Karpas-422 (cell line): Measurements from ENCODE around the gene NFIL3. TPM values are rescaled to one million over a fixed set of nuclear protein-coding genes. Genes with fewer than 3 reads are reported as not detected.
"Not testable (repeated sequence)": the region's sequence is repeated elsewhere in the genome, so short reads cannot be mapped to it uniquely, and the experiment has no call there.

ENCODE experiments used
- DNase-seq: peaks from one replicate; pipeline ENCODE4 v3.0.0-alpha.2; 2015
- H2AFZ ChIP-seq: fragments of 200-600 bp; sonication (generic); 2 replicates; pipeline ENCODE4 v1.6.1; 2014; ENCODE audit warnings: antibody characterized with exemption, low read length, mixed read lengths
- H3K27ac ChIP-seq: fragments of 200-600 bp; sonication (generic); 2 replicates; pipeline ENCODE4 v1.5.1; 2014; ENCODE audit warnings: mild to moderate bottlenecking, low read length, moderate library complexity
- H3K27me3 ChIP-seq: fragments of 200-600 bp; sonication (generic); 2 replicates; pipeline ENCODE4 v1.6.1; 2014; ENCODE audit warnings: low read length, mixed read lengths
- H3K36me3 ChIP-seq: fragments of 200-600 bp; sonication (generic); 2 replicates; pipeline ENCODE4 v1.6.1; 2014; ENCODE audit warnings: low read length, mixed read lengths; ENCODE audit not compliant: insufficient read depth
- H3K4me1 ChIP-seq: fragments of 200-600 bp; sonication (generic); 2 replicates; pipeline ENCODE4 v1.6.1; 2014; ENCODE audit warnings: mild to moderate bottlenecking, low read length, mixed read lengths
- H3K4me2 ChIP-seq: fragments of 200-600 bp; sonication (generic); 2 replicates; pipeline ENCODE4 v1.6.1; 2014; ENCODE audit warnings: low read length, low read depth, mild to moderate bottlenecking; ENCODE audit not compliant: poor library complexity, severe bottlenecking
- H3K4me3 ChIP-seq: fragments of 200-600 bp; sonication (generic); 2 replicates; pipeline ENCODE4 v1.5.1; 2014; ENCODE audit warnings: mild to moderate bottlenecking, antibody characterized with exemption, low read length, mixed read lengths
- H3K79me2 ChIP-seq: fragments of 200-600 bp; sonication (generic); 2 replicates; pipeline ENCODE4 v1.6.1; 2014; ENCODE audit warnings: mild to moderate bottlenecking, low read length, mixed read lengths
- H3K9ac ChIP-seq: fragments of 200-600 bp; sonication (generic); 2 replicates; pipeline ENCODE4 v1.6.0; 2014; ENCODE audit warnings: low read length
- H3K9me2 ChIP-seq: fragments of 200-600 bp; sonication (generic), shearing (Covaris generic); replicated peaks from 2 replicates; pipeline ENCODE4 v1.6.0; 2014; ENCODE audit warnings: mild to moderate bottlenecking, low read length, moderate library complexity; ENCODE audit not compliant: insufficient read depth
- H3K9me3 ChIP-seq: fragments of 300-700, 200-600 bp; sonication (generic); 2 replicates; pipeline ENCODE4 v1.6.1; 2014; ENCODE audit warnings: low read length, mixed read lengths
- H4K20me1 ChIP-seq: fragments of 200-600 bp; sonication (generic); 2 replicates; pipeline ENCODE4 v1.6.1; 2014; ENCODE audit warnings: mild to moderate bottlenecking, antibody characterized with exemption, low read length, low read depth; ENCODE audit not compliant: insufficient read depth
- total RNA-seq: library from RNA; depleted of rRNA; stranded (reverse); fragments of >200 nt; shearing (Covaris generic); gene quantifications from 2 replicates; pipeline ENCODE4 v1.2.3, GENCODE V29; 2014; ENCODE audit warnings: low replicate concordance

Gene NFIL3
- total RNA-seq, 1 experiment from 2014 or later, result 4.1 TPM

- H3K36me3 ChIP-seq, result no peaks in the 10 kb centered on the region
- no peaks in the 10 kb centered on the region for H3K79me2 ChIP-seq
- H3K4me3 ChIP-seq, result no peak overlapping the region
- no peak for DNase-seq
- H3K4me2 ChIP-seq, result no peak overlapping the region
- no peaks in the 10 kb centered on the region for H3K27me3 ChIP-seq
- no peaks in the 10 kb centered on the region for H4K20me1 ChIP-seq
- H3K9me3 ChIP-seq, result no peaks in the 10 kb centered on the region
- no peaks in the 10 kb centered on the region for H3K9me2 ChIP-seq
- no peak overlapping the region for H3K9ac ChIP-seq
- H3K4me1 ChIP-seq, result no peaks in the 10 kb centered on the region
- H2AFZ ChIP-seq, result no peak overlapping the region
- H3K27ac ChIP-seq, result no peak overlapping the region
Measured at GRCh38 chr9:91384954-91385353, 38.7 kb downstream of the NFIL3 start.

DNA sequence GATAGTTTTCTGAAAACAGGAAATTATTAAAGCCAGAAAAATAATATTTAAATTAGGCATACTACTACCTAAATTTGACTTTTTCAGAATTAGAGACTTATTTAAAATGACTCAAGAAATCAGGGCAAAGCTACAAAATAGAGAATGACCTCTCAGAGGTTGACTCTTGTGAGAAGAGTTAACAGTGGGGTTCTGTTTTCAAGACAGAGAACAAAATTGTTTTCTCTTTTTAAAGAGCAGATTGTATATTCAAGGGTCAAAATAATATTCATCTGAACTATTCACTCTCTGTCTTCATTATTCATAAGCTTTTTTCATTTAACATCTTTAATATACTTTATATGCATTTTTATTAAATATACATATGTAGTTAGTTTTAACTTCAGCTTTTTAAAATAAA lies 40.1 kb downstream of the NFIL3 start:
- H3K4me1 ChIP-seq, result no peaks in the 10 kb centered on the region
- no peak for DNase-seq
- no peak overlapping the region for H3K4me3 ChIP-seq

GRCh38 chr9:91382298-91382697 lies 41.3 kb downstream of the NFIL3 start:
- H3K27me3 ChIP-seq, result no peaks in the 10 kb centered on the region
- H3K4me2 ChIP-seq, result no peak overlapping the region
- no peaks in the 10 kb centered on the region for H3K36me3 ChIP-seq
- no peaks in the 10 kb centered on the region for H3K9me2 ChIP-seq
- H3K9ac ChIP-seq, result no peak overlapping the region
- DNase-seq, result no peak
- H3K27ac ChIP-seq, result no peak overlapping the region
- no peaks in the 10 kb centered on the region for H3K4me1 ChIP-seq
- no peak overlapping the region for H3K4me3 ChIP-seq
- H3K9me3 ChIP-seq, result no peaks in the 10 kb centered on the region
- H4K20me1 ChIP-seq, result no peaks in the 10 kb centered on the region
- no peak overlapping the region for H2AFZ ChIP-seq
- no peaks in the 10 kb centered on the region for H3K79me2 ChIP-seq

More for the DNA sequence above, 40.1 kb downstream of the NFIL3 start:
- no peak overlapping the region for H3K27ac ChIP-seq
- no peak overlapping the region for H3K9ac ChIP-seq
- no peaks in the 10 kb centered on the region for H4K20me1 ChIP-seq
- no peak overlapping the region for H3K4me2 ChIP-seq
- no peak overlapping the region for H2AFZ ChIP-seq
- no peaks in the 10 kb centered on the region for H3K79me2 ChIP-seq
- H3K36me3 ChIP-seq, result no peaks in the 10 kb centered on the region
- H3K9me2 ChIP-seq, result no peaks in the 10 kb centered on the region
- H3K27me3 ChIP-seq, result no peaks in the 10 kb centered on the region
- H3K9me3 ChIP-seq, result no peaks in the 10 kb centered on the region

GRCh38 chr9:91379426-91379825 lies 44.2 kb downstream of the NFIL3 start:
- Histone ChIP-seq H3K9me2 (no peaks in the 10 kb centered on the region), H3K79me2 (no peaks in the 10 kb centered on the region), H4K20me1 (no peaks in the 10 kb centered on the region), H3K4me1 (peaks cover 3% of the 10 kb centered on the region; the same call in 1 of the 2 replicates), H3K27ac (no peak overlapping the region), H3K9ac (no peak overlapping the region), H2AFZ (no peak overlapping the region), H3K4me2 (no peak overlapping the region), H3K36me3 (no peaks in the 10 kb centered on the region), H3K4me3 (no peak overlapping the region), H3K9me3 (no peaks in the 10 kb centered on the region), H3K27me3 (no peaks in the 10 kb centered on the region)
- no peak for DNase-seq

- Histone ChIP-seq H3K27ac (no peak overlapping the region), H3K9me3 (no peaks in the 10 kb centered on the region), H3K27me3 (no peaks in the 10 kb centered on the region), H3K4me2 (no peak overlapping the region), H2AFZ (no peak overlapping the region), H3K9ac (no peak overlapping the region), H3K4me1 (peaks cover 3% of the 10 kb centered on the region; the same call in 1 of the 2 replicates), H3K4me3 (no peak overlapping the region), H3K36me3 (no peaks in the 10 kb centered on the region), H4K20me1 (no peaks in the 10 kb centered on the region), H3K9me2 (no peaks in the 10 kb centered on the region), H3K79me2 (no peaks in the 10 kb centered on the region)
- no peak for DNase-seq
Measured at GRCh38 chr9:91378695-91379127, 44.9 kb downstream of the NFIL3 start.

DNA sequence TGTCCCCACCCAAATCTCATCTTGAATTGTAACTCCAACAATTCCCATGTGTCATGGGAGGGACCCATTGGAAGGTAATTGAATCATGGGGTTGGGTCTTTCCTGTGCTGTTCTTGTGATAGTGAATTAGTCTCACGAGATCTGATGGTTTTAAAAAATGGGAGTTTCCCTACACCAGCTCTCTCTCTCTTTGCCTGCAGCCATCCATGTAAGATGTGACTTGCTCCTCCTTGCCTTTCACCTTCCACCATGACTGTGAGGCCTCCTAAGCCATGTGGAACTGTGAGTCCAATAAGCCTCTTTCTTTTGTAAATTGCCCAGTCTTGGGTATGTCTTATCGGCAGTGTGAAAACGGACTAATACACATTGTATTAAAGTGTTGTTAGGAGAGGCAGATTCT lies 45.6 kb downstream of the NFIL3 start:
- not testable (repeated sequence) for H3K27ac ChIP-seq, H3K27me3 ChIP-seq, H3K9ac ChIP-seq, H3K4me1 ChIP-seq, DNase-seq, H3K4me3 ChIP-seq, H3K36me3 ChIP-seq, H3K9me2 ChIP-seq, H3K79me2 ChIP-seq, H4K20me1 ChIP-seq, H2AFZ ChIP-seq, H3K9me3 ChIP-seq, H3K4me2 ChIP-seq

DNA sequence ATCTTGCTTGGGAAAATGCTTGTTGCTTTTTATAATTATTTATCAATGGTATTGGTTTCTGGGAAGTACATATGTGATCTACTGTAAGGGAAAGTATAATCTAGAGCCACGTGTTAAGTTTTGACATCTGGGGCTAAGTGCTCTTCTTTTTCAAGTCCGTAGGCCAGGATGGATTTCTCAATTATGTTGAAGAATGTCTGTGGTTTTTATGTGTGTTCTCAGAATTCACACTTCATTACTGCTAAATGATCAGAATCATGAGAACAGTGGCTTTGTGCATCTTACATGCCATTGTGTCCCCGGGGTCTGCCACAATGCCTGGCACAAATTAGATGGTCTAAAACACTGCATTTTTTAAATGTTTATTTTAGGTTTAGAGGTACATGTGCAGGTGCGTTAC lies 47.4 kb downstream of the NFIL3 start:
- H3K36me3 ChIP-seq, result no peaks in the 10 kb centered on the region
- H3K4me1 ChIP-seq, result peaks cover 3% of the 10 kb centered on the region; the same call in 1 of the 2 replicates
- no peaks in the 10 kb centered on the region for H3K79me2 ChIP-seq
- no peaks in the 10 kb centered on the region for H3K27me3 ChIP-seq
- no peak overlapping the region for H3K4me3 ChIP-seq
- H2AFZ ChIP-seq, result no peak overlapping the region
- no peaks in the 10 kb centered on the region for H3K9me2 ChIP-seq
- no peaks in the 10 kb centered on the region for H4K20me1 ChIP-seq
- H3K9me3 ChIP-seq, result no peaks in the 10 kb centered on the region
- H3K27ac ChIP-seq, result no peak overlapping the region
- no peak overlapping the region for H3K9ac ChIP-seq
- no peak overlapping the region for H3K4me2 ChIP-seq
- no peak for DNase-seq

DNA sequence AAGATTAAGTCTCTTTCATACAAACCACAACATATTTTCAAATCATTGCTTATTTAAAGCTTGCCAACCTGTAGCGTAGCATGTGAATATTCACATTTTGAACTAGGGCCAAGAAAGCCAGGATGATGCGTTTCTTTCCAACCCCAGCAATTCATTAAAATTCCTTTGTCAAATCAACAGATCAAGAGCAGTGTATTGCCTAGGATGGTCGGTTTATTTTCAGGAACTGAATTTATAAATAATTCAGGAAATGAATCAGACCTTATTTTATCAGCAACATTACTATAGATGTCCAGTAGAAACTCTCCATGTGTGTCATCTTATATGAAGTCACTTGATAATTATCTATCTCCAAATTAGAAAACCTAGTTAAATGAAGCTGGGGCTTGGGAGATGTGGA lies 48.7 kb downstream of the NFIL3 start:
- no peaks in the 10 kb centered on the region for H3K9me3 ChIP-seq
- H3K4me3 ChIP-seq, result no peak overlapping the region
- H3K9ac ChIP-seq, result no peak overlapping the region
- no peaks in the 10 kb centered on the region for H3K79me2 ChIP-seq
- H2AFZ ChIP-seq, result no peak overlapping the region
- H3K27ac ChIP-seq, result no peak overlapping the region
- H3K4me1 ChIP-seq, result peaks cover 3% of the 10 kb centered on the region; the same call in 1 of the 2 replicates
- H3K36me3 ChIP-seq, result no peaks in the 10 kb centered on the region
- no peak overlapping the region for H3K4me2 ChIP-seq
- no peaks in the 10 kb centered on the region for H3K27me3 ChIP-seq
- no peaks in the 10 kb centered on the region for H4K20me1 ChIP-seq
- H3K9me2 ChIP-seq, result no peaks in the 10 kb centered on the region
- no peak for DNase-seq

DNA sequence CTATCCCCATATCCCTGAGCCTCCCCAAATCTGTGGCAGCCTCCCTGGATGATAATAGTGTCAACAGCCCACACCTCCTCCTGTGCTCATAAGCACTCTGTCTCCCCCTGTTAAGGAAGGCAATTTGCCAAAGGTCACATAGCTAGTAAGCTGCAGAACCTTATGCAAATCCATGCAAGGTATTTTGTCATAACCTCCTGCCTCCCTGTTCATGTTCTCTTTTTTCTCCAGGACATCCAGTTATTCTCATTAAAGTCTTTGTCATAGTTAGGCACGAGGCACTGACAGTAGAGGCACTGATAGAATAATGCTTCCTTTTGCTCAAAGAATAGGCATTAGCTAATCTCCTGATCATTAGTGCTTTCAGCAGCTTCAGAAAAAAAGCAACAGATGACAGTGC lies 51.7 kb downstream of the NFIL3 start:
- H4K20me1 ChIP-seq, result no peaks in the 10 kb centered on the region
- H3K4me1 ChIP-seq, result peaks cover 3% of the 10 kb centered on the region; the same call in 1 of the 2 replicates
- H3K4me3 ChIP-seq, result no peak overlapping the region
- H3K9me2 ChIP-seq, result no peaks in the 10 kb centered on the region
- DNase-seq, result no peak
- H3K79me2 ChIP-seq, result no peaks in the 10 kb centered on the region
- no peak overlapping the region for H3K4me2 ChIP-seq
- no peak overlapping the region for H3K9ac ChIP-seq
- H3K27me3 ChIP-seq, result no peaks in the 10 kb centered on the region
- H3K27ac ChIP-seq, result no peak overlapping the region
- H2AFZ ChIP-seq, result no peak overlapping the region
- no peaks in the 10 kb centered on the region for H3K36me3 ChIP-seq
- H3K9me3 ChIP-seq, result no peaks in the 10 kb centered on the region
